Activated T-cell treated with anti-CD3 and anti-CD28 coated beads for 4 hours (primary cell): ENCODE results near the gene GSTA3.

Experiments
- DNase-seq: peaks from one replicate; pipeline ENCODE4 v3.0.0-alpha.2; 2020

Gene GSTA3

DNA sequence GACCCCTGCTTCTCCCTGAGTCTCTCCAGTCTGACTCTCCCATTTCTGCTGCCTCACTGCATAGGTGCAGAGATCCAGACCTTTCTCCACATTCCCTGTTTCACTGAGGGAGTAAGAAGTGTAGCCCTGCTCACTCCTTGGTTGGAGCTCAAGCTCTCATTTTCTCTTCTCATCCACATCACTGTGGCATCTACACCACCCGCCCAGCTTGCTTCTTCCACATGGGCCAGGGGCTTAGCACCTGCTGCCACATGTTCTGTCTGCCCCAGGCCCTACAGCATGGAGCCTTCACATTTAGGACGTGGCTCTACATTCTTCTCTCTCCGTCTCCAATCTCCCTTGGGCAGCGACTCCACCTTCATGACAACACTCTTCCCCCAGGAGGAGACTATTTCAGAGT, 60.4 kb downstream of the GSTA3 start:
- DNase-seq = no peak
